ENCODE measurements around the gene ZNF784.

The ZNF784 gene

DNA sequence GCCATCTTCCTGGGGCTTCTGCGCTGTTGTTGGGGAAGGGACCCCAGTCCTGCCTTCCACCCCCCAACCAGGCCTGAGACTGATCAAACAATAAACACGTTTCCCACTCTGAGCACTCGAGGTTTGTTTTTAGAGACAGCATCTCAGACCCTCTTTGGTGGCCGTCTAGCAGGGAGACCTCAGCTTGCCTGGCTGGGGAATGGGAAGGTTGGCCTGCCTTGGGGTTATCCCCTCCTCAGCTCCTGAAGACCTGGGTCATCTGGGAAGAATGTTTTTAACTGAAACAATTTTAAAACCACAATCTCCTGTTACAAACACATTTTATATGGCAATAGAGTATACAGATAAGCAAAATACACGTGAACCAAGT lies 21.1 kb upstream of the ZNF784 start:
- Histone ChIP-seq H3K9me3 (ENCODE audit: control insufficient read depth, low read length) (no peaks in the 10 kb centered on the region), H3K4me1 (ENCODE audit: control insufficient read depth, insufficient read depth, low read length) (peaks cover 48% of the 10 kb centered on the region), H3K27me3 (ENCODE audit: control insufficient read depth, insufficient read depth, low read length) (no peaks in the 10 kb centered on the region), H3K9ac (ENCODE audit: low read length) (no peak overlapping the region), H3K4me3 (ENCODE audit: low read length) (no peak overlapping the region), H3K36me3 (ENCODE audit: control insufficient read depth, insufficient read depth, low read length) (no peaks in the 10 kb centered on the region)

- Histone ChIP-seq H3K9ac (ENCODE audit: low read length) (no peak overlapping the region), H3K4me3 (ENCODE audit: low read length) (no peak overlapping the region), H3K36me3 (ENCODE audit: control insufficient read depth, insufficient read depth, low read length) (no peaks in the 10 kb centered on the region), H3K27me3 (ENCODE audit: control insufficient read depth, insufficient read depth, low read length) (no peaks in the 10 kb centered on the region), H3K9me3 (ENCODE audit: control insufficient read depth, low read length) (no peaks in the 10 kb centered on the region), H3K4me1 (ENCODE audit: control insufficient read depth, insufficient read depth, low read length) (peaks cover 53% of the 10 kb centered on the region)
Observed at GRCh38 chr19:55644842-55645511, 20.6 kb upstream of the ZNF784 start.

DNA sequence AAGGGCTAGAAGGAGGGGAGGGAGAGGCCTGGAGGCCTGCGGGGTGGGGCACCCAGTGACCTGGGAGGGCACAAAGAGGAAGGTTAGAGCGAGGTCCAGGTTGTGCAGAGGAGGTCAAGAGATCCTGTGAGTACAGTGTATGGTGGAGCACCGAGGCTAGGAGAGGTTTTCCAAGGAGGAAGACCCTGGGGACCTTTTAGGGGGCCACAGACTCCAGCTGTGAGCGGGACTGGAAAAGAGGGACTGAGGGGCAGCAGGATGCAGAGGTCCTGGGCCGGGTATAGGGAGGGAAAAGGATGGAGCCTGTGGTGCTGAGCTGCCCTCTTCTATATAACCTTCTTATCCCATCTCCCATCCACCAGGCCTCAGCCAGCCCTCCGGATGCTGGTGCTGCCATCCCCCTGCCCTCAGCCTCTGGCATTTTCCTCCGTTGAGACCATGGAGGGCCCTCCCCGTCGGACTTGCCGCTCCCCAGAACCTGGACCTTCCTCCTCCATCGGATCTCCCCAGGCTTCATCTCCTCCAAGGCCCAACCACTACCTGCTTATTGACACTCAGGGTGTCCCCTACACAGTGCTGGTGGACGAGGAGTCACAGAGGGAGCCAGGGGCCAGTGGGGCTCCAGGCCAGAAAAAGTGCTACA lies 19.9 kb upstream of the ZNF784 start:
- H3K4me1 ChIP-seq (ENCODE audit: control insufficient read depth, insufficient read depth, low read length) = peaks cover 55% of the 10 kb centered on the region
- H3K27me3 ChIP-seq (ENCODE audit: control insufficient read depth, insufficient read depth, low read length) = no peaks in the 10 kb centered on the region
- H3K9ac ChIP-seq (ENCODE audit: low read length) = peak overlapping the region; percentile 78
- H3K4me3 ChIP-seq (ENCODE audit: low read length) = peak overlapping the region; percentile 63
- no peaks in the 10 kb centered on the region for H3K36me3 ChIP-seq (ENCODE audit: control insufficient read depth, insufficient read depth, low read length)
- no peaks in the 10 kb centered on the region for H3K9me3 ChIP-seq (ENCODE audit: control insufficient read depth, low read length)

DNA sequence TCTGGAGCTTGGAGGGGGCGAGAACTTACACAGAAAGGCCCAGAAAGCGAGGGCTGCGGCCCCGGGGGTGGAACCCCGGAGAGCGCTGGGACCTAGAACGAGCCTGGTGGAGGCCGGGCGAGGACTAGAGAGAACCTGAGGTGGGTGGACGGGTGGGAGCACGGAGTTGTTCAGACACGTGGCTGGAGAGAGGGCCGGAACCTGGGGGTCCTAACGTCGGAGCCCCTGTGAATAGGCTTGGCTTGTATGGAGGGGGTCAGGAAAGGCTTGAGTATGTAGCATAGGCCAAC lies 19.5 kb upstream of the ZNF784 start:
- H3K9me3 ChIP-seq (ENCODE audit: control insufficient read depth, low read length) = no peaks in the 10 kb centered on the region
- no peaks in the 10 kb centered on the region for H3K36me3 ChIP-seq (ENCODE audit: control insufficient read depth, insufficient read depth, low read length)
- H3K4me3 ChIP-seq (ENCODE audit: low read length) = peak overlapping the region; percentile 63
- peak overlapping the region; percentile 78 for H3K9ac ChIP-seq (ENCODE audit: low read length)
- peaks cover 54% of the 10 kb centered on the region for H3K4me1 ChIP-seq (ENCODE audit: control insufficient read depth, insufficient read depth, low read length)
- H3K27me3 ChIP-seq (ENCODE audit: control insufficient read depth, insufficient read depth, low read length) = no peaks in the 10 kb centered on the region

- Histone ChIP-seq H3K36me3 (ENCODE audit: control insufficient read depth, insufficient read depth, low read length) (no peaks in the 10 kb centered on the region), H3K9me3 (ENCODE audit: control insufficient read depth, low read length) (no peaks in the 10 kb centered on the region), H3K4me1 (ENCODE audit: control insufficient read depth, insufficient read depth, low read length) (peaks cover 48% of the 10 kb centered on the region), H3K9ac (ENCODE audit: low read length) (peak within 1 kb of the TSS; percentile 78), H3K27me3 (ENCODE audit: control insufficient read depth, insufficient read depth, low read length) (no peaks in the 10 kb centered on the region), H3K4me3 (ENCODE audit: low read length) (peak within 1 kb of the TSS; percentile 63)
Observed at GRCh38 chr19:55643003-55643886, 18.9 kb upstream of the ZNF784 start, which contains the start of gene ZNF581. Gene ZNF581, plus strand, starts transcription at chr19:55643649. Its CDS starts 923 bp downstream, at chr19:55644572.

DNA sequence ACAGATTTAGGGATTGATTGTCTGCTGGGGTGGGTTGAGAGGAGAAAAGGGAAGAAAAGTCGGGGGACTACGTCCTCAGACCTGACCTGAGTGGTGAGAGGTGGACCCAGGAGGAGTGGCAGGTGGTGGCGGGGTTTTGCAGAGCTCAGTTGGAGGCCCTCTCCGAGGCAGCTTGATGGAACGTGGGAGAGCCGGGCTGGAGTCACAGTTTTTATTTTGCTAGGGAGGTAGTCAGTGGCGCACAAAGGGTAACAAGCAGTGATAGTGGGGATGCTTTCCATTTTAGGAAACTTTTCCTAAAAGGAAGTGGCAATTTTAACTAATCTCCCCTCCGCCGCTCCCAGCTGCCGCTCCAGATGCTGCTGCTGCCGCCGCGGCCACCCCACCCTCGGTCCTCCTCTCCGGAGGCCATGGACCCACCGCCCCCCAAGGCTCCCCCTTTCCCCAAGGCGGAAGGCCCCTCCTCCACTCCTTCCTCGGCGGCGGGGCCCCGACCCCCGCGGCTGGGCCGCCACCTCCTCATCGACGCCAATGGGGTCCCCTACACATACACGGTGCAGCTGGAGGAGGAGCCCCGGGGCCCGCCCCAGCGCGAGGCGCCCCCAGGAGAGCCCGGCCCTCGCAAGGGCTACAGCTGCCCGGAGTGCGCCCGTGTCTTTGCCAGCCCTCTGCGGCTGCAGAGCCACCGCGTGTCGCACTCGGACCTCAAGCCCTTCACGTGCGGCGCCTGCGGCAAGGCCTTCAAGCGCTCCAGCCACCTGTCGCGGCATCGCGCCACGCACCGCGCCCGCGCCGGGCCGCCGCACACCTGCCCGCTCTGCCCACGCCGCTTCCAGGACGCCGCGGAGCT lies 18.0 kb upstream of the ZNF784 start:
- Histone ChIP-seq H3K27me3 (ENCODE audit: control insufficient read depth, insufficient read depth, low read length) (no peaks in the 10 kb centered on the region), H3K9me3 (ENCODE audit: control insufficient read depth, low read length) (no peaks in the 10 kb centered on the region), H3K9ac (ENCODE audit: low read length) (peak overlapping the region; percentile 50), H3K36me3 (ENCODE audit: control insufficient read depth, insufficient read depth, low read length) (no peaks in the 10 kb centered on the region), H3K4me1 (ENCODE audit: control insufficient read depth, insufficient read depth, low read length) (peaks cover 44% of the 10 kb centered on the region), H3K4me3 (ENCODE audit: low read length) (no peak overlapping the region)

DNA sequence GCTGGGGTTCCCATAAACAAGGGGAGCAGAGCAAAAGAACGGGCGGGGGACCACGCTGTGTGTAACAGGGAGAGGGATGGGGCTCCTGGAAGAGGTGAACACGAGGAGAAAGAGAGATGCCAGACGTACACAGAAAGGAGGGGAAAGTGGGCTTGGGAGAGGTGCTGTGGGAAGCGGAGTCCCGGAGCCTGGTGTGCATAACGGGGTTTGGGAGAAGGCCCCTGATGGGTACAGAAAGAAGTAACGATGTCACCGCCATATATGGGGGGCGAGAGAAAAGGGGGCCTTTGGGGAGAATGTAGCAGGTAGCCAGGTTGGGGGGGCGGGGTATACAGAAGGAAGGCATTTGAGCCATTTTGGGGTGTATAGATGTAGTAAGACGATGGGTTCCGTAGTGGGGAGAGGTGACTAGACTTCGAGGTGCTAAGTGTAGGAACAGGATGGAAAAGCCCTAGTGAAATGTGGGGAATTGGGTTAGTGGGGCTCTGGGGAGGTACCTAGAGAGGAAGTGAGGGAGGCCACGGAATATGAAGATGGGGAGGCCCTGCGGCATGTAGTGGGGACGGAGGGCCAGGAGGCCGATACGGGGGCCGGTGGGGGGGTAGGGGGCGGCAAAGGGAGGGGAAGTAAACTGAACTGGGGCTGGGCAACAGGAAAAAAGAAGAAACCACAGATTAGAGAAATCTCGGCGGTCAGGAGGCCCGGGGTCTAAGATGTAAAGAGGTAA lies 17.2 kb upstream of the ZNF784 start:
- no peaks in the 10 kb centered on the region for H3K27me3 ChIP-seq (ENCODE audit: control insufficient read depth, insufficient read depth, low read length)
- H3K9ac ChIP-seq (ENCODE audit: low read length) = peak overlapping the region; percentile 78
- no peaks in the 10 kb centered on the region for H3K36me3 ChIP-seq (ENCODE audit: control insufficient read depth, insufficient read depth, low read length)
- peak overlapping the region; percentile 36 for H3K4me3 ChIP-seq (ENCODE audit: low read length)
- H3K4me1 ChIP-seq (ENCODE audit: control insufficient read depth, insufficient read depth, low read length) = peaks cover 41% of the 10 kb centered on the region
- H3K9me3 ChIP-seq (ENCODE audit: control insufficient read depth, low read length) = no peaks in the 10 kb centered on the region

DNA sequence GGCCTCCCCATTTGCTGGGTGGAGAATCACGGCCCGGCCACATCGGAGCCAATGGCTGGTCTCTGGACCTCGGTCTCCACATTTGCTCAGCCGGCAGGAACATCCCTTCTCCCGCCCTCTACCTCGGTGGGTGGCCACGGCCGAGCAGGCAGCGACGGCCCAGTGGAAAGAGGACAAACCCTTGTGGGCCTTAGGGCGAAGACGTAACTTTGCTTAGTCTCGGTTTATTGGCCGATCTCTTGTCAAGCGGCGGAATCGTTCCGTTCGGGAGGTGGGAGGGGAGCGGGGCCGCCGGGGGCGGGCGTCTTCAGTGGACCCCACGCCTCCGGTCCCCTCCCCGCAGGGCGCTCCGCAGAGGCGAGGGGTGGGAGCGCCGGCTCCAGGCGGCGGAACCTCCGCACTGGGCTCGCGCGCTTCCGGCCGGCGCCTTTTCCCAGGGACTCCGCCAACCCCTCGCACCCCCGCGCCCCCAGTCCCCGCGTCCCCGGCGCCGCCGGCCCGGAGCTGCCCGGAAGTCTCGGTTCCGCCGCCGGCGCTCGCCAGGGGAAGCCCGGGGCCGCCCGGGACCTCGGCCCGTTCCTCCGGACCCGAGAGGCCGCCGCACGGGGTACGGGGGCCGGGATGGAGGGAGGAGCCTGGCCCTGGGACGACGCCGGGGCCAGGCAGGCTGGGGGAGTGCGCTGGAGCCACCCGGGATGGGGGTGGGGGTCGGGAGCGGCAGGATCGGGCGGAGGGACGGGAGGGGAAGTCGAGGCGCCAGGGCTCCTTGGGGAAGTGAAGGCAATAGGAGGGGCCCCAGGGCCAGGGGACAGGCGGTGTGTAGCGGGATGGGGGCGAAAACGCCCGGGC lies 16.4 kb upstream of the ZNF784 start, which contains the start of gene ZNF580:
Gene ZNF580 (plus strand): TSS at position 426 of the 849 bp plus-strand sequence. CDS start 1,507 bp downstream, outside the sequence.
- H3K36me3 ChIP-seq (ENCODE audit: control insufficient read depth, insufficient read depth, low read length) = no peaks in the 10 kb centered on the region
- peaks cover 49% of the 10 kb centered on the region for H3K4me1 ChIP-seq (ENCODE audit: control insufficient read depth, insufficient read depth, low read length)
- H3K9ac ChIP-seq (ENCODE audit: low read length) = peak within 1 kb of the TSS; percentile 78
- peak within 1 kb of the TSS; percentile 36 for H3K4me3 ChIP-seq (ENCODE audit: low read length)
- H3K27me3 ChIP-seq (ENCODE audit: control insufficient read depth, insufficient read depth, low read length) = no peaks in the 10 kb centered on the region
- H3K9me3 ChIP-seq (ENCODE audit: control insufficient read depth, low read length) = no peaks in the 10 kb centered on the region

DNA sequence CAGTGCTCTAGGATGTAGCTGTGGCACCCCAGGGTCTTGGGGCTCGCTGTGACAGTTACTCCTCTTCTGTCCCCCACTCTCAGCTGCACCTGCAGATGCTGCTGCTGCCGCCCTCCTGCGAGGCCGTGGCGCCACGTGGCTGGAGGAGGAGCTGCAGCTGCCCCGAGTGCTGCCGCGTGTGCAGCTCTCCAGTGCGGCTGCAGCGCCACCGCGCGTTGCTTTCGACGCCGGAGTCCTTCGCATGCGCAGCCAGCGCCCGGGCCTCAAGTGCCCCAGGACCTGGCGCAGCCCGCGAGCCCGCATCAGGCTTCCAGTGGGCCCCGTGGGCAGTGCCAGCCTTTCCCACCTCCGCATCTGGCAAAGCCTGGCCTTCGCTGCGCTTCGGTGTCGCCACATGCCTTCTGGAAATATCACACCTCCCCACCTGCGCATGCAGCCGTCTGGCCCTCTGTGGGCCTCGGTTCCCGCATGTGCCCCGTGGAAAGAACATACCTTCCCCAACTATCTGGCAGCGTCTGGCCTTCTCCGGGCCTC lies 15.7 kb upstream of the ZNF784 start:
- no peaks in the 10 kb centered on the region for H3K36me3 ChIP-seq (ENCODE audit: control insufficient read depth, insufficient read depth, low read length)
- peaks cover 55% of the 10 kb centered on the region for H3K4me1 ChIP-seq (ENCODE audit: control insufficient read depth, insufficient read depth, low read length)
- H3K9ac ChIP-seq (ENCODE audit: low read length) = peak overlapping the region; percentile 78
- peak overlapping the region; percentile 36 for H3K4me3 ChIP-seq (ENCODE audit: low read length)
- no peaks in the 10 kb centered on the region for H3K27me3 ChIP-seq (ENCODE audit: control insufficient read depth, insufficient read depth, low read length)
- no peaks in the 10 kb centered on the region for H3K9me3 ChIP-seq (ENCODE audit: control insufficient read depth, low read length)

DNA sequence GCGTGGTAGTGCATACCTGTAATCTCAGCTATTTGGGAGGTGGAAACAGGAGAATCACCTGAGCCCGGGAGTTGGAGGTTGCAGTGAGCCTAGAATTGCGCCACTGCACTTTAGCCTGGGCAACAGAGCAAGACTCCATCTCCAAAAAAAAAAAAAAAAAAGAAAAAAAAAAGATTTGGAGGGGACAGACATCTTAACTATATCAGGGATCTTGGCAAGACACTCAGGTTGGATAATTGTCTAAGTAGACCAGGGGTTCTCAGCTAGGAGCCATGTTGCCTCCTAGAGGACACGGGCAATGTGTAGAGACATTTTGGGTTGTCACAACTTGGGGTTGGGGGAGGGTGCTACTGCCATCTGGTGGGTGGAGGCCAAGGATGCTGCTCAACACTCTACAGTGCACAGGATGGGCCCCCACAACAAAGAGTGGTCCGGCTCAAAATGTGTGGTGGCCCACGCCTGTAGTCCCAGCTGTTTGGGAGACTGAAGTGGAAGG lies 14.5 kb upstream of the ZNF784 start:
- Histone ChIP-seq H3K9ac (ENCODE audit: low read length) (no peak overlapping the region), H3K27me3 (ENCODE audit: control insufficient read depth, insufficient read depth, low read length) (no peaks in the 10 kb centered on the region), H3K36me3 (ENCODE audit: control insufficient read depth, insufficient read depth, low read length) (no peaks in the 10 kb centered on the region), H3K4me1 (ENCODE audit: control insufficient read depth, insufficient read depth, low read length) (peaks cover 46% of the 10 kb centered on the region), H3K9me3 (ENCODE audit: control insufficient read depth, low read length) (no peaks in the 10 kb centered on the region), H3K4me3 (ENCODE audit: low read length) (no peak overlapping the region)
